AG04450 (cell line): Measurements from ENCODE around the gene TEKT5. TPM values are rescaled to one million over a fixed set of nuclear protein-coding genes. Genes with fewer than 3 reads are reported as not detected.

ENCODE experiments used
- CTCF ChIA-PET: fragments of 300-600, 350-600 bp; formaldehyde crosslinking; extraction: SDS; loops from one replicate; lab custom pipeline; 2022; ENCODE audit warnings: antibody characterized with exemption, inconsistent platforms; lab: Charles Lee
- POLR2A ChIA-PET: fragments of 350-600 bp; formaldehyde crosslinking; extraction: SDS; loops from one replicate; lab custom pipeline; 2021; ENCODE audit warnings: antibody characterized with exemption, inconsistent platforms; lab: Yijun Ruan, JAX
- DNase-seq: peaks from one replicate; pipeline ENCODE4 v3.0.0-alpha.2; 2011; ENCODE audit warnings: low read depth, low spot score
- H3K27ac ChIP-seq: one replicate; pipeline ENCODE4 v1.5.1; 2012; ENCODE audit warnings: low read depth, low read length, control low read depth
- H3K27me3 ChIP-seq: one replicate; pipeline ENCODE4 v1.6.0; 2012; ENCODE audit warnings: low read length; ENCODE audit not compliant: control insufficient read depth, insufficient read depth
- H3K4me3 ChIP-seq: 2 replicates; pipeline ENCODE4 v1.5.1; 2011; ENCODE audit warnings: mild to moderate bottlenecking, low read depth, low read length, control low read depth
- H3K9me3 ChIP-seq: 2 replicates; pipeline ENCODE4 v1.5.1; 2012; ENCODE audit warnings: low read length; ENCODE audit not compliant: control insufficient read depth, insufficient read depth
- CTCF ChIP-seq: IDR thresholded peaks from 2 replicates; pipeline ENCODE4 v1.5.1; 2011; ENCODE audit warnings: low read depth, low read length, control low read depth, inconsistent platforms
- polyA plus RNA-seq: library from polyadenylated mRNA; depleted of rRNA; stranded (reverse); fragments of >200 nt; gene quantifications from 2 replicates; pipeline ENCODE4 v1.2.3, GENCODE V29; 2011

TEKT5 gene
- polyA plus RNA-seq, 1 experiment: 0.15 TPM

DNA sequence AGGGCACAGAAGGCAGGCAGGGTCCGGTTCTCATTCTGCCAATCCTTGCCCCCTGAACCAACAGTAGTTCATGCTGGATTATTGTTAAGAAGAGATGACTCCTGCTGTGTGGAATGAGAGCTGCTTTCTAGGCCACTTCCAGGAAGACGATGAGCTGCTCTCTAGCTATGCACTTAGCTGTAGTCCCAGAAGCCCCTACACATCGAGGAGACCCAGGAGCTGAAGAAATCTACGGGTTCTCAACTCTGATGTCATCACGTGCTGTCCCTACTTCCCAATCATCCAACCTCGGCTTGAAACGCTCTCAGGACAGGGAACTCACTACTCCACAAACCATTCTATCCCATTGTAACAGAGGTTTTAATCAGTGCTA lies 85.3 kb downstream of the TEKT5 start:
- ChIA-PET CTCF (interaction anchor here (0.6 to 3.9 kb wide), 8 partner anchors 26 to 219 kb away, joined by 3 to 22 read pairs (median 4); partner anchors contain the start of gene EMP2), POLR2A (interaction anchor here (1.2 to 1.8 kb wide), 2 partner anchors 29 to 135 kb away, joined by 3 to 13 read pairs; partner anchors contain the start of gene EMP2)
- no peaks in the 10 kb centered on the region for H3K9me3 ChIP-seq
- peak overlapping the region; percentile 47 for H3K27ac ChIP-seq
- peak; percentile 72 for DNase-seq
- H3K4me3 ChIP-seq: no peak overlapping the region
- 0 out of 2 replicates have a peak, but pooled peaks have one; percentile 6 for TF ChIP-seq CTCF
- no peaks in the 10 kb centered on the region for H3K27me3 ChIP-seq

GRCh38 chr16:10608687-10609401 lies 85.9 kb downstream of the TEKT5 start:
- H3K4me3 ChIP-seq: no peak overlapping the region
- DNase-seq: no peak
- ChIA-PET CTCF (interaction anchor here (0.9 to 3.9 kb wide), 6 partner anchors 25 to 94 kb away, joined by 4 to 22 read pairs (median 4); partner anchors contain the start of gene EMP2), POLR2A (interaction anchor here (1.2 to 1.8 kb wide), 2 partner anchors 28 to 135 kb away, joined by 3 to 13 read pairs; partner anchors contain the start of gene EMP2)
- TF ChIP-seq CTCF: no peak
- 0 out of 2 replicates have a peak, but pooled peaks cover 2% of the 10 kb centered on the region for H3K9me3 ChIP-seq
- no peaks in the 10 kb centered on the region for H3K27me3 ChIP-seq
- peak overlapping the region; percentile 47 for H3K27ac ChIP-seq

- Histone ChIP-seq H3K27ac (no peak overlapping the region), H3K27me3 (peaks cover 4% of the 10 kb centered on the region), H3K4me3 (no peak overlapping the region), H3K9me3 (0 out of 2 replicates have a peak, but pooled peaks cover 2% of the 10 kb centered on the region)
- no peak for TF ChIP-seq CTCF
- ChIA-PET CTCF (interaction anchor here (1.3 kb wide), 1 partner anchor 29 kb away, joined by 3 read pairs; no protein-coding TSS in a partner anchor), POLR2A (no interaction called here)
- DNase-seq: no peak
Observed at GRCh38 chr16:10607157-10607556, 87.6 kb downstream of the TEKT5 start.

DNA sequence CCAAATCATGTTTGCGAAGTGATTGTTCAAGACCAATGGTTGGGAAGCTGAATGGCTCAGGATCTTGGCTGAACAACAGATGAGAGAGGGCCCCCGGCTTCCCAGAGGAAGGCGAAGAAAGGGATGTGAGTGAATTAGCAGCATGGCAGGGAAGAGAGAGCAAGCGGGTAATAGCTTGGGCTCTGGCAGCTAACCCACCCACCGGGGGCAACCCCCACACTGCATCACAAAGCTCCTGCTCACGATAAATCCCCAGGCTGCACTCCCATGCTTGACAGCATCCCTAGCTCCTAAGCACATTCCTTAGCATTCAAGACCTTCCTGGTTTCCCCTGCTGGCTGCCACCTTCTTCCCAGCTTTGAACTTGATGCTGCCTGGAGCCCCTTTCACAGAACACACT lies 88.1 kb downstream of the TEKT5 start:
- 0 out of 2 replicates have a peak, but pooled peaks cover 2% of the 10 kb centered on the region for H3K9me3 ChIP-seq
- CTCF ChIA-PET: interaction anchor here (1.3 kb wide), 1 partner anchor 28 kb away, joined by 3 read pairs; no protein-coding TSS in a partner anchor
- POLR2A ChIA-PET: no interaction called here
- peaks cover 4% of the 10 kb centered on the region for H3K27me3 ChIP-seq
- H3K27ac ChIP-seq: no peak overlapping the region
- no peak for TF ChIP-seq CTCF
- DNase-seq: no peak
- no peak overlapping the region for H3K4me3 ChIP-seq

DNA sequence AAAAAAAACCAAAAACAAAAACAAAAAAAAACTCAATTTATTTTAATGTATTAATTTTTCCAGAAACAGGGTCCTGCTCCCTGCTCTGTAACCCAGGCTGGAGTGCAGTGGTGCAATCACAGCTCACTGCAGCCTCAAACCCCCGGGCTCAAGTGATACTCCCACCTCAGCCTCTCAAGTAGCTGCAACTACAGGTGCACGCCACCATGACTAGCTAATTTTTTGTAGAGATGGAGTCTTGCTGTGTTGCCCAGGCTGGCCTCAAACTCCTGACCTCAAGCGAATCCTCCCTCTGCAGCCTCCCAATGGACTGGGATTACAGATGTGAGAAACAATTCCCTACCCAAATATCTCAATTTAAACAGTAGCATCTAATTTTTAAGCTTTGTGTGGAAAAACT lies 89.1 kb downstream of the TEKT5 start:
- TF ChIP-seq CTCF: no peak
- Histone ChIP-seq H3K27me3 (peaks cover 4% of the 10 kb centered on the region), H3K27ac (no peak overlapping the region), H3K4me3 (no peak overlapping the region), H3K9me3 (0 out of 2 replicates have a peak, but pooled peaks cover 2% of the 10 kb centered on the region)
- CTCF ChIA-PET: interaction anchor here (0.7 to 1.3 kb wide), 2 partner anchors 27 to 91 kb away, joined by 3 read pairs; no protein-coding TSS in a partner anchor
- DNase-seq: no peak
- POLR2A ChIA-PET: no interaction called here
